Tibial nerve (tissue), 4 donors: ENCODE measurements around the gene HOMER3.

ENCODE experiments used
- CTCF ChIP-seq, 5 experiments: fragments of 200-600 bp in 3 of 5; fragments of 450-650 bp in 2 of 5; sonication (generic) in 3 of 5; IDR thresholded peaks; one replicate each; pipeline ENCODE4 v1.5.1; 2016 to 2019; ENCODE audit warnings: antibody characterized with exemption in 5 of 5, mild to moderate bottlenecking in 3 of 5, moderate library complexity in 2 of 5
- EP300 ChIP-seq, 2 donors: sonication (generic); formaldehyde crosslinking; IDR thresholded peaks; one replicate each; pipeline ENCODE4 v1.6.1; 2017; ENCODE audit warnings: antibody characterized with exemption in 2 of 2, mild to moderate bottlenecking in 1 of 2
- POLR2A ChIP-seq, 2 donors: fragments of 450-650 bp; IDR thresholded peaks; one replicate each; pipeline ENCODE4 v1.6.1; 2017; ENCODE audit warnings: antibody characterized with exemption in 2 of 2, mild to moderate bottlenecking in 2 of 2, moderate library complexity in 2 of 2

- TF ChIP-seq POLR2A (IDR thresholded peaks at IDR 0.05) (no peak), CTCF (IDR thresholded peaks at IDR 0.05) (no peak), EP300 (IDR thresholded peaks at IDR 0.05) (no peak)
These were observed 1.9 kb downstream of the HOMER3 start for GRCh38 chr19:18939163-18939562.
